GM12878 (cell line): ENCODE measurements around the gene ARHGAP9. TPM values are rescaled to one million over a fixed set of nuclear protein-coding genes. Genes with fewer than 3 reads are reported as not detected.

Source experiments
- ATAC-seq: fragments of 200-7000 bp; cut with Tn5 transposase; 3 replicates; pipeline ENCODE4 v1.9.1; 2020; ENCODE audit warnings: mild to moderate bottlenecking, moderate library complexity
- BruUV-seq: library from RNA; stranded (reverse); fragments of 400-500 nt; replicated peaks from 2 replicates; lab custom pipeline; 2021; lab: Mats Ljungman, UMichigan
- CTCF ChIA-PET: fragments of 300-600 bp; sonication (Branson Sonifier 250); formaldehyde crosslinking; extraction: SDS; loops from one replicate; lab custom pipeline; 2021; ENCODE audit warnings: inconsistent platforms; lab: Yijun Ruan, JAX
- POLR2A ChIA-PET: fragments of 350-600 bp; formaldehyde crosslinking; extraction: SDS; loops from one replicate; lab custom pipeline; 2021; ENCODE audit warnings: inconsistent platforms; lab: Charles Lee
- RAD21 ChIA-PET: fragments of 300-600 bp; sonication (Branson Sonifier 250); formaldehyde crosslinking; loops from one replicate; lab custom pipeline; 2023; ENCODE audit warnings: antibody characterized with exemption; ENCODE audit not compliant: unreplicated experiment; lab: Charles Lee
- SMC1A ChIA-PET: fragments of 300-600 bp; sonication (Branson Sonifier 250); formaldehyde crosslinking; loops from one replicate; lab custom pipeline; 2023; ENCODE audit not compliant: unreplicated experiment, uncharacterized antibody; lab: Charles Lee
- DNase-seq: peaks from one replicate; pipeline ENCODE4 v3.0.0-alpha.2; 2011; ENCODE audit warnings: low read depth, low spot score
- FAIRE-seq: peaks from 3 replicates; lab custom pipeline; 2011; peaks lifted over from hg19 to GRCh38; lab: Jason Lieb, UNC
- H2AFZ ChIP-seq: 2 replicates; pipeline ENCODE4 v1.6.0; 2011; ENCODE audit warnings: low read depth, low read length, control low read depth; ENCODE audit not compliant: control insufficient read depth
- H3K27ac ChIP-seq: 2 replicates; pipeline ENCODE4 v1.5.1; 2011; ENCODE audit warnings: control low read depth; ENCODE audit not compliant: control insufficient read depth, insufficient read depth
- H3K27me3 ChIP-seq, 2 experiments: replicated peaks in 1 of 2; 2 replicates each; pipeline versions ENCODE4 v1.6.0 to v1.6.1; 2011; ENCODE audit warnings: low read length in 1 of 2; ENCODE audit not compliant: control insufficient read depth in 2 of 2, insufficient read depth in 2 of 2
- H3K36me3 ChIP-seq, 2 experiments: 2 replicates each; pipeline ENCODE4 v1.5.1; 2011; ENCODE audit warnings: low read length in 1 of 2; ENCODE audit not compliant: control insufficient read depth in 2 of 2, insufficient read depth in 2 of 2
- H3K4me1 ChIP-seq: 2 replicates; pipeline ENCODE4 v1.6.1; 2011; ENCODE audit warnings: mild to moderate bottlenecking, low read length, moderate library complexity, mixed read lengths; ENCODE audit not compliant: control insufficient read depth, insufficient read depth
- H3K4me2 ChIP-seq: 2 replicates; pipeline ENCODE4 v1.6.0; 2011; ENCODE audit warnings: control low read depth; ENCODE audit not compliant: control insufficient read depth, insufficient read depth
- H3K4me3 ChIP-seq: fragments of 200-600 bp; sonication (generic); 2 replicates; pipeline ENCODE4 v1.5.1; 2016
- H3K79me2 ChIP-seq: 2 replicates; pipeline ENCODE4 v1.6.0; 2011; ENCODE audit warnings: low read length; ENCODE audit not compliant: control insufficient read depth, insufficient read depth
- H3K9ac ChIP-seq: 2 replicates; pipeline ENCODE4 v1.8.0; 2011; ENCODE audit warnings: low read length, control low read depth, mixed read lengths; ENCODE audit not compliant: control insufficient read depth, insufficient read depth
- H3K9me3 ChIP-seq: replicated peaks from 3 replicates; pipeline ENCODE4 v1.5.1; 2011; ENCODE audit warnings: mild to moderate bottlenecking, low read length; ENCODE audit not compliant: control insufficient read depth, insufficient read depth
- H4K20me1 ChIP-seq: 2 replicates; pipeline ENCODE4 v1.6.0; 2011; ENCODE audit not compliant: control insufficient read depth, insufficient read depth
- BCLAF1 ChIP-seq: fragments of 450-650 bp; IDR thresholded peaks from 2 replicates; pipeline ENCODE4 v1.6.1; 2017; ENCODE audit warnings: antibody characterized with exemption, mild to moderate bottlenecking, moderate library complexity
- CBFB ChIP-seq: IDR thresholded peaks from 2 replicates; pipeline ENCODE4 v1.6.1; 2016; ENCODE audit warnings: antibody characterized with exemption, low read depth
- E2F8 ChIP-seq: fragments of 450-650 bp; IDR thresholded peaks from 2 replicates; pipeline ENCODE4 v1.6.1; 2018; ENCODE audit warnings: mild to moderate bottlenecking, low read depth, moderate library complexity; ENCODE audit not compliant: partially characterized antibody
- ELK1 ChIP-seq: IDR thresholded peaks from 2 replicates; pipeline ENCODE4 v1.6.1; 2012; ENCODE audit warnings: low read depth, low read length, improper control_type of control experiment
- ESRRA ChIP-seq: IDR thresholded peaks from 2 replicates; pipeline ENCODE4 v1.6.1; 2012; ENCODE audit warnings: mild to moderate bottlenecking, low read length, improper control_type of control experiment
- JUND ChIP-seq: IDR thresholded peaks from 2 replicates; pipeline ENCODE4 v1.6.1; 2012; ENCODE audit warnings: low read depth, mild to moderate bottlenecking, low read length, improper control_type of control experiment, moderate library complexity
- KLF5 ChIP-seq: fragments of 450-650 bp; IDR thresholded peaks from 2 replicates; pipeline ENCODE4 v1.6.1; 2014; ENCODE audit warnings: mild to moderate bottlenecking; ENCODE audit not compliant: partially characterized antibody
- NFXL1 ChIP-seq: fragments of 450-650 bp; IDR thresholded peaks from 2 replicates; pipeline ENCODE4 v1.6.1; 2017; ENCODE audit warnings: antibody characterized with exemption, mild to moderate bottlenecking, borderline replicate concordance
- SMC3 ChIP-seq: IDR thresholded peaks from 2 replicates; pipeline ENCODE4 v1.6.1; 2011; ENCODE audit warnings: low read length, improper control_type of control experiment, borderline replicate concordance
- TBL1XR1 ChIP-seq: IDR thresholded peaks from 2 replicates; pipeline ENCODE4 v1.6.1; 2012; ENCODE audit warnings: low read depth, low read length, improper control_type of control experiment
- YY1 ChIP-seq: IDR thresholded peaks from 2 replicates; pipeline ENCODE4 v1.6.1; 2011; ENCODE audit warnings: low read depth, mild to moderate bottlenecking, low read length
- ZNF687 ChIP-seq: fragments of 450-650 bp; IDR thresholded peaks from 2 replicates; pipeline ENCODE4 v1.6.1; 2017; ENCODE audit warnings: mild to moderate bottlenecking, moderate library complexity
- WGBS: methylation state at CpG from one replicate; pipeline ENCODE4 v1.1.6; 2016; ENCODE audit warnings: low lambda C conversion rate; ENCODE audit not compliant: insufficient replicate concordance, insufficient coverage; ENCODE audit errors: missing lambda C conversion rate; 5-methylcytosine and 5-hydroxymethylcytosine counted together
- in situ Hi-C: fragments of 300-500 bp; cut with MboI; formaldehyde crosslinking; loops from 9 replicates; pipeline ENCODE4 v1.14.3; 2018; ENCODE audit warnings: mixed read lengths
- intact Hi-C: fragments of 100-400 bp; cut with micrococcal nuclease; formaldehyde crosslinking; loops from one replicate; pipeline ENCODE4 v1.14.2; 2022; ENCODE audit not compliant: unreplicated experiment
- polyA plus RNA-seq, 11 experiments: library from polyadenylated mRNA; depleted of rRNA in 4 of 11; unstranded in 6 of 11; stranded (reverse) in 5 of 11; fragments of >200 nt; fragmentation: Nextera tagmentation in 4 of 11; fragmentation: Illumina TruSeq in 1 of 11; extraction: Ambion mirVana in 4 of 11; extraction: Trizol in 1 of 11; gene quantifications; 1 replicate in 1 of 11; 2 replicates in 10 of 11; pipeline versions ENCODE4 v1.2.1 to v1.2.3, GENCODE V29; 2011 to 2016; ENCODE audit warnings: inconsistent platforms in 2 of 11, missing spikeins in 2 of 11, low read depth in 1 of 11
- total RNA-seq, 4 experiments: library from RNA; depleted of rRNA in 3 of 4; stranded (reverse); fragments of >200 nt in 3 of 4; fragmentation: Illumina TruSeq in 1 of 4; extraction: Trizol in 1 of 4; gene quantifications; 2 replicates each; pipeline versions ENCODE4 v1.2.1 to v1.2.3, GENCODE V29; 2013 to 2021

The ARHGAP9 gene
- total and polyA plus RNA-seq, 10 of the 15 experiments (the other 5 are each of a cell fraction or from before 2014, with no cell fraction given) = 19.5 to 102 (median 76.8) TPM

- H3K9ac ChIP-seq = no peak overlapping the region
- CTCF ChIA-PET = no interaction called here
- no peak overlapping the region for H3K27ac ChIP-seq
- H3K27me3 ChIP-seq = no peaks in the 10 kb centered on the region
- WGBS = 98% methylated on average over 5 of the region's 5 CpGs
- RAD21 ChIA-PET = no interaction called here
- H3K36me3 ChIP-seq = peaks cover 19 to 28% of the 10 kb centered on the region in 2 experiments
- no peak for ATAC-seq
- no peak for TF ChIP-seq BCLAF1
- no peak for TF ChIP-seq TBL1XR1
- no peak for TF ChIP-seq NFXL1
- no peak for TF ChIP-seq KLF5
- no peak for TF ChIP-seq E2F8
- TF ChIP-seq ZNF687 = no peak
- no peak for TF ChIP-seq JUND
- no peak for TF ChIP-seq SMC3
- TF ChIP-seq YY1 = no peak
- TF ChIP-seq ELK1 = no peak
- no peak for TF ChIP-seq CBFB
- no peak for TF ChIP-seq ESRRA
- TF ChIP-seq, all 136 proteins: peak for 0
- Histone ChIP-seq H3K4me1 (peaks cover 16% of the 10 kb centered on the region), H3K9me3 (no peaks in the 10 kb centered on the region), H2AFZ (no peak overlapping the region), H3K79me2 (peaks cover 23% of the 10 kb centered on the region), H3K4me2 (no peak overlapping the region), H4K20me1 (no peaks in the 10 kb centered on the region), H3K4me3 (no peak overlapping the region)
- ChIA-PET SMC1A (no interaction called here), POLR2A (no interaction called here)
- BruUV-seq = no TSS peak
- in situ Hi-C loops (no loop called here), intact Hi-C loops (no loop called here)
- no peak for FAIRE-seq
- no peak for DNase-seq
Observed at GRCh38 chr12:57527184-57527583, 47.5 kb upstream of the ARHGAP9 start.
